ENCODE data around the gene MTHFSD.

The MTHFSD gene

DNA sequence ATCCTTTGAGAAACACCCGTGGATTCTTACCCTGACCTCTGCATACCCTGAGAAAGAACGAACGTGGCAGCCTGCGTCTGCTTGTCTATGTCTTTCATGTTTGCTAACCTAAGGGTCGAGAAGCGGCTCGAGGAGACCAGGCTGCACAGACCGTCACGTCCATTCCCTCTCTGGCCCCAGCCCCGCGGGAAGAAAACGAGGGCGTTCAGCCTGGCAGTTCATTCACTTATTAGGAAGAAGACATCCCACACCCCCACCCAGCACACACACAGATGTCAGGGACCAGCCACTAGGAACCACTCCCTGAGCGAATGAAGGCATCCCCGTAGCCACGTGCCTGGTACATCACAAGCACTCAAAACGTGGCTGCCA lies 655 bp upstream of the MTHFSD start:
- Histone ChIP-seq H3K9me3 (ENCODE audit: insufficient read depth, low read depth, low read length) (no peaks in the 10 kb centered on the region), H3K4me1 (ENCODE audit: insufficient read depth, low read length) (0 out of 2 replicates have a peak, but pooled peaks cover 4% of the 10 kb centered on the region), H3K27ac (ENCODE audit: low read depth, low read length) (peak overlapping the region; percentile 65), H3K4me3 (ENCODE audit: low read length) (peak overlapping the region; percentile 91), H3K27me3 (ENCODE audit: insufficient read depth, low read length) (peaks cover 5% of the 10 kb centered on the region; the same call in 1 of the 2 replicates), H3K9ac (ENCODE audit: low read depth, low read length) (peak overlapping the region; percentile 96), H3K36me3 (ENCODE audit: insufficient read depth, low read length) (0 out of 2 replicates have a peak, but pooled peaks cover 6% of the 10 kb centered on the region)
- WGBS = 66% methylated on average over 17 of the region's 17 CpGs

DNA sequence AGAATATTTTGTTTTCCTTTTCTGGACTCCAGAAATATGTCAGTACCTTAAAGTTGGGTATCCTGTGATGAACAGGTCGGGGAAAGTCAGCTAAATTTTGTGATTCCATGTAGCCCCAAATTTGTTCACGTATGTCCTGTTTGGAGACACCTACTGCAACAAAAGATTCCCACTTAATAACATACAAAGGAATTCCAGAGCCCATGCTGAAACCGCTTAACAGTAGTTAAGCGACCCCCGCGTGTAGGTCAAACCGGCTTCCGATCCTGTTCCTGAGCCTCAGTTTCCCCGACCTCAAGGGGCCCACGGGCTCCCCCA lies 477 bp downstream of the MTHFSD start:
- peaks cover 8% of the 10 kb centered on the region; the same call in 1 of the 2 replicates for H3K36me3 ChIP-seq (ENCODE audit: insufficient read depth, low read length)
- peaks cover 5% of the 10 kb centered on the region; the same call in 1 of the 2 replicates for H3K27me3 ChIP-seq (ENCODE audit: insufficient read depth, low read length)
- WGBS = 7% methylated on average over 10 of the region's 10 CpGs
- H3K27ac ChIP-seq (ENCODE audit: low read depth, low read length) = peak overlapping the region; percentile 53
- peak overlapping the region; percentile 96 for H3K9ac ChIP-seq (ENCODE audit: low read depth, low read length)
- H3K4me3 ChIP-seq (ENCODE audit: low read length) = peak overlapping the region; percentile 91
- H3K9me3 ChIP-seq (ENCODE audit: insufficient read depth, low read depth, low read length) = no peaks in the 10 kb centered on the region
- 0 out of 2 replicates have a peak, but pooled peaks cover 4% of the 10 kb centered on the region for H3K4me1 ChIP-seq (ENCODE audit: insufficient read depth, low read length)

DNA sequence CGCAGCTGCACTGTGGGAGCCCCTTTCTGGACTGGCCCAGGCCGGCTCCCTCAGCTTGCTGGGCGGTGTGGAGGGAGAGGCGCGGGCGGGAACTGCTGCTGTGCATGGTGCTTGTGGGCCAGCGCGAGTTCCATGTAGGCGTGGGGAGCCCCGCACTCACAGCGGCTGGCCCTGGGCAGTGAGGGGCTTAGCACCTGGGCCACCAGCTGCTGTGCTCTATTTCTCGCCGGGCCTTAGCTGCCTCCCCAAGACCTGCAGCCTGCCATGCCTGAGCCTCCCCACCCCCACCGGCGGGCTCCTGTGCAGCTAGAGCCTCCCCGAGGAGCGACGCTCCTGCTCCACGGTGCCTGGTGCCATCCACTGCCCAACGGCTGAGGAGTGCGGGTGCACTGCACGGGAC lies 1.7 kb downstream of the MTHFSD start:
- Histone ChIP-seq H3K36me3 (ENCODE audit: insufficient read depth, low read length) (peaks cover 12% of the 10 kb centered on the region; the same call in 1 of the 2 replicates), H3K9ac (ENCODE audit: low read depth, low read length) (no peak overlapping the region), H3K27ac (ENCODE audit: low read depth, low read length) (no peak overlapping the region), H3K27me3 (ENCODE audit: insufficient read depth, low read length) (peaks cover 5% of the 10 kb centered on the region; the same call in 1 of the 2 replicates), H3K4me1 (ENCODE audit: insufficient read depth, low read length) (0 out of 2 replicates have a peak, but pooled peaks cover 4% of the 10 kb centered on the region), H3K9me3 (ENCODE audit: insufficient read depth, low read depth, low read length) (no peaks in the 10 kb centered on the region), H3K4me3 (ENCODE audit: low read length) (no peak overlapping the region)
- WGBS = 97% methylated on average over 22 of the region's 22 CpGs

DNA sequence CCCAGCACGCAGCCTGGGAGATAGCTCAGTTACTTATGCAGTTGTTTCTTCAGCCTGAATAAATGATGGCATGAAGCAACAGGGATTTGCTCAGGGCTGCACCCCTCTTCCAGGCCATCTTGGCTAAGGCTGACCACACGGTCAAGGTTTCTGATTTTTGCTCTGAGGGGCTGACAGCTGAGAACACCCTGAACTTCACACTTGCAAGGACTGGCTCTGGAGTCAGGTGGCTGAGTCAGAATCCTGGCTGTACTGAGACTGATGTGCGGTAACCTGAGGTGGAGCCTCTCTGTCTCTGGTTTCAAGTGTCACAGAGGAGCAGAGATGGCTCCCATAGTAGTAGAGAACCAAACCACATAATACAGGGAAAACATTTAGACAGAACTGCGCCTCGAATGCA lies 4.8 kb downstream of the MTHFSD start:
- no peaks in the 10 kb centered on the region for H3K27me3 ChIP-seq (ENCODE audit: insufficient read depth, low read length)
- no peak overlapping the region for H3K9ac ChIP-seq (ENCODE audit: low read depth, low read length)
- H3K9me3 ChIP-seq (ENCODE audit: insufficient read depth, low read depth, low read length) = no peaks in the 10 kb centered on the region
- no peak overlapping the region for H3K27ac ChIP-seq (ENCODE audit: low read depth, low read length)
- WGBS = 92% methylated on average over 5 of the region's 5 CpGs
- 0 out of 2 replicates have a peak, but pooled peaks cover 4% of the 10 kb centered on the region for H3K4me1 ChIP-seq (ENCODE audit: insufficient read depth, low read length)
- H3K4me3 ChIP-seq (ENCODE audit: low read length) = no peak overlapping the region
- peaks cover 37% of the 10 kb centered on the region for H3K36me3 ChIP-seq (ENCODE audit: insufficient read depth, low read length)

DNA sequence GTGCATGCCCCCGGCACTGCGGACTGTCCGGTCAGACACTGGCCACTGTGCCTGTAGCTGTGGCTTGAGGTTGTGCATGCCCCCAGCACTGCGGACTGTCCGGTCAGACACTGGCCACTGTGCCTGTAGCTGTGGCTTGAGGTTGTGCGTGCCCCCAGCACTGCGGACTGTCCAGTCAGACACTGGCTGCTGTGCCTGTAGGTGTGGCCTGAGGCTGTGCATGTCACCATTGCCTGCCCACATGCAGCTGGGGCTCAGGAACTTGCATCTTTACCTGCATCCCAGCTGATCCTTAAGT lies 5.2 kb downstream of the MTHFSD start:
- WGBS = 97% methylated on average over 7 of the region's 7 CpGs
- Histone ChIP-seq H3K4me1 (ENCODE audit: insufficient read depth, low read length) (0 out of 2 replicates have a peak, but pooled peaks cover 4% of the 10 kb centered on the region), H3K9me3 (ENCODE audit: insufficient read depth, low read depth, low read length) (no peaks in the 10 kb centered on the region), H3K36me3 (ENCODE audit: insufficient read depth, low read length) (peaks cover 37% of the 10 kb centered on the region), H3K9ac (ENCODE audit: low read depth, low read length) (no peak overlapping the region), H3K27ac (ENCODE audit: low read depth, low read length) (no peak overlapping the region), H3K27me3 (ENCODE audit: insufficient read depth, low read length) (no peaks in the 10 kb centered on the region), H3K4me3 (ENCODE audit: low read length) (no peak overlapping the region)

DNA sequence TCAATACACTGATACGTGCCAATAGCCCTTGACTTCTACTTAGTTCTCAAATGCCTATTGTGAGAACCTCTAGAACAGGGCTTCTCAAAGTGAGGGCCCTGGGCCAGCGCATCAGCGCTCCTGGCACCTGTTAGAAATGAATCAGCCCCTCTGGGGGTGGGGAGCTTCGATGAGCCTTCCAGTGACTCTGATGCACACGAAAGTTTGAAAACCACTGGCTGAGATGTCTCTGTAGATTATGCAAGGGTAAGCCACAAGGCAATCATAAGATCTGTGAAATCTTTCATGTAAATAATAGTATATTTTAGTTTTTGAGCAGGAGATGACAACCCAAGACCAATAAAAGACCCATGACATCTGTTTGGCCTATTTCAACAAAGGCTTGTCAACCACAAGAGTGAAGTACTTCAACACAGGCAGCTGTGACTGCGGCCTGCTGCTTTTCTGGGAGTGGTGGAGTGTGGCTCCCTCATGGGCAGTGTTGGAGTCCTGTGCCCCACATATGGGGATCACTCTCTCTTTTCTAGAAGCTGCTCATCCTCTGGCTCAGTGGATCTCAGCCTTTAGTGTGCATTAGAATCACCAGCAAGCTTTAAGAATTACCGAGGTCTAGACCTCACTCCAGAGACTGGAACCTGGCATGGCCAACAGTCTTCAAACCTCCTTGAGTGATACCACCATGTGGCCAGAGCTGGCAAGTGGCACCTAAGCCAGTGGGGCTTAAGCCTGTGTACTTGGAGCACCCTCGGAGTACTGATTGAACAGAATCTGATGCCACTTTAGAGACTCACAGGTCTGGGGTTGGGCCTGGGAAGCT lies 5.8 kb downstream of the MTHFSD start:
- 0 out of 2 replicates have a peak, but pooled peaks cover 2% of the 10 kb centered on the region for H3K4me1 ChIP-seq (ENCODE audit: insufficient read depth, low read length)
- peaks cover 37% of the 10 kb centered on the region for H3K36me3 ChIP-seq (ENCODE audit: insufficient read depth, low read length)
- no peaks in the 10 kb centered on the region for H3K9me3 ChIP-seq (ENCODE audit: insufficient read depth, low read depth, low read length)
- 81% methylated on average over 8 of the region's 8 CpGs for WGBS
- H3K9ac ChIP-seq (ENCODE audit: low read depth, low read length) = no peak overlapping the region
- H3K27ac ChIP-seq (ENCODE audit: low read depth, low read length) = no peak overlapping the region
- no peaks in the 10 kb centered on the region for H3K27me3 ChIP-seq (ENCODE audit: insufficient read depth, low read length)
- H3K4me3 ChIP-seq (ENCODE audit: low read length) = no peak overlapping the region

DNA sequence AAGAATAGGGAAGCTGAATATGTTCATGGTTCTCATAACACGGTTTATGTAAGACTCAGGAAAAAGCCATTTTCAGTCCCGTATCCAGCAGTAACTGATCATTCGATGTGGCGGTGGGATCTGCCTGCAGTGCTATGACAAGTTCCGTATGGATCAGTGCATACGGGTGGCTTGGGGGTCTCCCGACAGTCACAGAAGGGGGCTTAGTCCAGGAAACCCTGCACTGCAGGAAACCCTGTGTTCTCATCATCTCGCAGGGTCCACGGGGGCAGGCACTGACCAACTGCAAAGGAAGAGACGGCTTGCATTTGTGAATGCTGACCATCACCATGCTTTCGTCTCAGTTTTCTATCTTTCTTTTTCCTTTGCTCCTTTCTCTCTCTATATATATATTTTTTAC lies 7.7 kb downstream of the MTHFSD start:
- Histone ChIP-seq H3K9me3 (ENCODE audit: insufficient read depth, low read depth, low read length) (no peaks in the 10 kb centered on the region), H3K4me1 (ENCODE audit: insufficient read depth, low read length) (no peaks in the 10 kb centered on the region), H3K36me3 (ENCODE audit: insufficient read depth, low read length) (peaks cover 39% of the 10 kb centered on the region), H3K9ac (ENCODE audit: low read depth, low read length) (no peak overlapping the region), H3K4me3 (ENCODE audit: low read length) (no peak overlapping the region), H3K27ac (ENCODE audit: low read depth, low read length) (no peak overlapping the region), H3K27me3 (ENCODE audit: insufficient read depth, low read length) (no peaks in the 10 kb centered on the region)
- 96% methylated on average over 11 of the region's 11 CpGs for WGBS

DNA sequence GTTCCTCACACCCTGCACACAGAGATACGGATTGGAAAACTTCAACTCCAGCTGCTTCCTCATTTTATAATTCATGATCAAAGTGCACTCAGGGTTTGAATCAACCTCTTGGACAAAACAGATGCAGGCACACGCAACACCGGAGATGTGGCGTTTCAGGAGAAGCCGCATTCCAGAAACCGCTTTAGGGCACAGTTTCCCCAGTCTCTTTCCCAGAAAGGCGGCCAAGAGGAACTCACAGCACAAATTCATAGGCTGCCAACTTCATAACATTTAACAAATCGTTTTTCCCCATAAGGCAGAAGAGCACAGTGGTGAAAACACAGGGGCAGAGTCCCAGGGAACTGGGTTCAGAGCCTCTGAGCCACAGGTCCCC lies 8.4 kb downstream of the MTHFSD start:
- 94% methylated on average over 8 of the region's 8 CpGs for WGBS
- Histone ChIP-seq H3K4me3 (ENCODE audit: low read length) (no peak overlapping the region), H3K27ac (ENCODE audit: low read depth, low read length) (no peak overlapping the region), H3K4me1 (ENCODE audit: insufficient read depth, low read length) (no peaks in the 10 kb centered on the region), H3K27me3 (ENCODE audit: insufficient read depth, low read length) (no peaks in the 10 kb centered on the region), H3K36me3 (ENCODE audit: insufficient read depth, low read length) (peaks cover 45% of the 10 kb centered on the region), H3K9ac (ENCODE audit: low read depth, low read length) (no peak overlapping the region), H3K9me3 (ENCODE audit: insufficient read depth, low read depth, low read length) (no peaks in the 10 kb centered on the region)

DNA sequence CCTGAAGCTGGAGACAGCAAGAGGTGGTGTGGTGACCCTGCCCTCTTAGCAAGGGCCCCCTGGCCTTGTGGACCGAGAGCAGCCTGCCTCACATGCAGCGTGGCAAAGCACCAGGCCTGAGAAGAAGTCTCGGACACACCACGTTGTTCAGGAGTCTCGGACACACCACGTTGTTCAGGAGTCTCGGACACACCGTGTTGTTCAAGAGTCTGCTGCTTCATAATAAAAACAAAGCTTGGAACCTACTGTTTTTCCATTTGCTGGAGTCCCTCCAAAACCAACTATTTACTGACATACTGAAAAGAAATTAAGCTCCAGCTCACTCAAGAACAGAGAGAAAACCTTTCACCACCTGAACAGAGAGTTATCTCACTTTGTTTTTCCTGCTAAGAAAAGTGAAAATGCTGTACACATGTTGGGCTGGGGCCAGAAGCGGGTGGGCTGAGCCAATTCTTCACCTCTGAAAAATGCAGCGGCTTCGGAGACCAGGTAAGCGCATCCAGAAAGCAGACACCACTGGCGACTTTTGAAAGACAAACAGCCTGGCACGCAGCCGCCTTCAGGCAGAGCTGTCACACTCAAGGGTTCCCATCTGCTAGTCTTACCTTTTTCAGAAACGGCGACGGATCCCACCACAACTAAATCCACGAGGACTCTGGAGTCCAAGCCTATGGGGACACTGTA lies 8.9 kb downstream of the MTHFSD start:
- peaks cover 46% of the 10 kb centered on the region for H3K36me3 ChIP-seq (ENCODE audit: insufficient read depth, low read length)
- 95% methylated on average over 19 of the region's 19 CpGs for WGBS
- no peak overlapping the region for H3K4me3 ChIP-seq (ENCODE audit: low read length)
- H3K27me3 ChIP-seq (ENCODE audit: insufficient read depth, low read length) = no peaks in the 10 kb centered on the region
- H3K9ac ChIP-seq (ENCODE audit: low read depth, low read length) = no peak overlapping the region
- H3K4me1 ChIP-seq (ENCODE audit: insufficient read depth, low read length) = no peaks in the 10 kb centered on the region
- no peak overlapping the region for H3K27ac ChIP-seq (ENCODE audit: low read depth, low read length)
- no peaks in the 10 kb centered on the region for H3K9me3 ChIP-seq (ENCODE audit: insufficient read depth, low read depth, low read length)

DNA sequence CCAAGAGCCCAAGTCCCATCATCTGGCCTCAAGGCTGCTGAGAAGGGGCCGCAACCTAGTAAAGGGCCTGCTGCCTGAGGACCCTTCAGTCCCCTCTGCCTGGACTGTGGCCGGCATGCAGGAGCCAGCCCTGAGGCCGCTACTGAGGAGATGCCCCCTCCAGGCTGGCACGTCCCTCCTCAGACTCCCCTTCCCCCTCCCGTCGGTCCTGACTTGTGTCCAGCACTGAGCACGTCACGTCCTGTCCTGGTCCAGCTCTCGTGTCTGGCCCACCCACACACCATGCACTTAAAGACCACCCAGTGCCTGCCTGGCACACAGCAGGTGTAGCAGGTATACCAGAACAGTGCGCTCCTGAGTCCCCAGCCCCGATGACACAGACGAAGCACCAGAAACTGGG lies 9.6 kb downstream of the MTHFSD start:
- 77% methylated on average over 12 of the region's 12 CpGs for WGBS
- H3K36me3 ChIP-seq (ENCODE audit: insufficient read depth, low read length) = peaks cover 49% of the 10 kb centered on the region
- no peak overlapping the region for H3K4me3 ChIP-seq (ENCODE audit: low read length)
- no peak overlapping the region for H3K9ac ChIP-seq (ENCODE audit: low read depth, low read length)
- no peaks in the 10 kb centered on the region for H3K27me3 ChIP-seq (ENCODE audit: insufficient read depth, low read length)
- H3K9me3 ChIP-seq (ENCODE audit: insufficient read depth, low read depth, low read length) = no peaks in the 10 kb centered on the region
- no peak overlapping the region for H3K27ac ChIP-seq (ENCODE audit: low read depth, low read length)
- no peaks in the 10 kb centered on the region for H3K4me1 ChIP-seq (ENCODE audit: insufficient read depth, low read length)
